Measurements from ENCODE around the gene THUMPD3. TPM values are rescaled to one million over a fixed set of nuclear protein-coding genes. Genes with fewer than 3 reads are reported as not detected.

THUMPD3 gene
- total RNA-seq, 1 donor, result 42.7 TPM

GRCh38 chr3:9412293-9412692, 49.4 kb downstream of the THUMPD3 start:
- Histone ChIP-seq H3K36me3 (ENCODE audit: insufficient read depth, low read length) (peaks cover 4% of the 10 kb centered on the region), H3K79me2 (ENCODE audit: insufficient read depth, low read length) (peaks cover 100% of the 10 kb centered on the region), H4K20me1 (ENCODE audit: insufficient read depth, low read length) (peaks cover 86% of the 10 kb centered on the region), H3K27me3 (ENCODE audit: insufficient read depth, low read length) (no peaks in the 10 kb centered on the region), H3K27ac (ENCODE audit: low read depth, low read length) (no peak overlapping the region), H2AFZ (ENCODE audit: low read length) (no peak overlapping the region), H3K4me1 (ENCODE audit: insufficient read depth, low read length) (peaks cover 6% of the 10 kb centered on the region), H3K4me3 (ENCODE audit: insufficient read depth, low read length) (no peak overlapping the region), H3K9me3 (ENCODE audit: low read depth, low read length) (no peaks in the 10 kb centered on the region), H3K4me2 (ENCODE audit: insufficient read depth, low read length) (no peak overlapping the region)
- TF ChIP-seq CTCF (IDR thresholded peaks at IDR 0.05; ENCODE audit: extremely low read depth, low read depth, low read length), result no peak
- no peak for DNase-seq (ENCODE audit: insufficient read length, low spot score, missing footprints)

DNA sequence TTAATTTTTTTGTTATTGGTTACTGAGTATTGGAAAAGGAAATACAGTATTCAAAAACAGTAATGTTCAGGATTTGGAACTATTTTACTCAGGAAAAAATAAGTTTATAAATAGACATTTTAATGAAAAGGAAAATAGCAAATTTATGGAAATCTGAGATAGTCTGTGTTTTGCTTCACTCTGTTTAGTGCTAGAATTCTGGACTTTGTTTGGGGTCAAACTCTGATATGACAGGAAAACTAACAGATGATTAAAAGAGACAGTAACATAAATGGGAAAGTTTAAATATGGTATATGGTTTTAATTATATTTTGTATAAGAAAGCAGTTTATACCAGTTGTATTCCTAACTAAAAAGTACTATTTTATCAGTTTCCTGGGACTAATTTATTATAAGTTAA, 52.0 kb downstream of the THUMPD3 start:
- DNase-seq (ENCODE audit: insufficient read length, low spot score, missing footprints), result no peak
- H3K36me3 ChIP-seq (ENCODE audit: insufficient read depth, low read length), result peaks cover 4% of the 10 kb centered on the region
- peaks cover 99% of the 10 kb centered on the region for H3K79me2 ChIP-seq (ENCODE audit: insufficient read depth, low read length)
- H2AFZ ChIP-seq (ENCODE audit: low read length), result no peak overlapping the region
- no peaks in the 10 kb centered on the region for H3K9me3 ChIP-seq (ENCODE audit: low read depth, low read length)
- H3K27ac ChIP-seq (ENCODE audit: low read depth, low read length), result peak overlapping the region; percentile 24
- no peak overlapping the region for H3K4me2 ChIP-seq (ENCODE audit: insufficient read depth, low read length)
- no peak for TF ChIP-seq CTCF (IDR thresholded peaks at IDR 0.05; ENCODE audit: extremely low read depth, low read depth, low read length)
- peaks cover 70% of the 10 kb centered on the region for H4K20me1 ChIP-seq (ENCODE audit: insufficient read depth, low read length)
- no peak overlapping the region for H3K4me3 ChIP-seq (ENCODE audit: insufficient read depth, low read length)
- no peaks in the 10 kb centered on the region for H3K27me3 ChIP-seq (ENCODE audit: insufficient read depth, low read length)
- H3K4me1 ChIP-seq (ENCODE audit: insufficient read depth, low read length), result peaks cover 4% of the 10 kb centered on the region

DNA sequence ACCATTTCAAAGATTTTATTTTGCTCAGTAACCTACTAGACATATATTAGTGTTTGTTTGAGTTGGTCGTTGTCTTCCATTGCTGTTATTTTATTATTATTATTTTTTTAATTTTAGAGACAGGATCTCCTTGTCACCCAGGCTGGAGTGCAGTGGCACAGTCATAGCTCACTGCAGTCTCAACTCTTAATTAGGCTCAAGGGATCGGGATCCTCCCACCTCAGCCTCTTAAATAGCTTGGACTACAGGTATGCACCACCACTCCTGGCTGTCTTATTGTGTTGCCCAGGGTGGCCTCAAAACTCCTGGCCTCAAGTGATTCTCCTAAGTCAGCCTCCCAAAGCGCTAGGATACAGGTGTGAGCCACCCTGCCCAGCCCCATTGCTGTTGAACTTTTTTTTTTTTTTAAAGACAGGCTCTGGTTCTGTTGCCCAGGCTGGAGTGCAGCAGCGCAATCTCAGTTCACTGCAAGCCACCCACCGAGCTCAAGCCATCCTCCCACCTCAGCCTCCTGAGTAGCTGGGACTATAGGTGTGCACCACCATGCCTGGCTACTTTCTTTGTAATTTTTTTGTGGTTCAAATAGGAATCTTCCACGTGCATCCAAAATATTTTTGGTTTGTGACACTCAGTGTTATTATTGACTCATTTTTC, 52.8 kb downstream of the THUMPD3 start:
- Histone ChIP-seq H3K4me2 (ENCODE audit: insufficient read depth, low read length) (no peak overlapping the region), H2AFZ (ENCODE audit: low read length) (no peak overlapping the region), H4K20me1 (ENCODE audit: insufficient read depth, low read length) (peaks cover 67% of the 10 kb centered on the region), H3K79me2 (ENCODE audit: insufficient read depth, low read length) (peaks cover 99% of the 10 kb centered on the region), H3K36me3 (ENCODE audit: insufficient read depth, low read length) (peaks cover 4% of the 10 kb centered on the region), H3K27ac (ENCODE audit: low read depth, low read length) (peak overlapping the region; percentile 20), H3K9me3 (ENCODE audit: low read depth, low read length) (no peaks in the 10 kb centered on the region), H3K4me3 (ENCODE audit: insufficient read depth, low read length) (no peak overlapping the region), H3K4me1 (ENCODE audit: insufficient read depth, low read length) (peaks cover 4% of the 10 kb centered on the region), H3K27me3 (ENCODE audit: insufficient read depth, low read length) (no peaks in the 10 kb centered on the region)
- no peak for TF ChIP-seq CTCF (IDR thresholded peaks at IDR 0.05; ENCODE audit: extremely low read depth, low read depth, low read length)
- DNase-seq (ENCODE audit: insufficient read length, low spot score, missing footprints), result no peak

DNA sequence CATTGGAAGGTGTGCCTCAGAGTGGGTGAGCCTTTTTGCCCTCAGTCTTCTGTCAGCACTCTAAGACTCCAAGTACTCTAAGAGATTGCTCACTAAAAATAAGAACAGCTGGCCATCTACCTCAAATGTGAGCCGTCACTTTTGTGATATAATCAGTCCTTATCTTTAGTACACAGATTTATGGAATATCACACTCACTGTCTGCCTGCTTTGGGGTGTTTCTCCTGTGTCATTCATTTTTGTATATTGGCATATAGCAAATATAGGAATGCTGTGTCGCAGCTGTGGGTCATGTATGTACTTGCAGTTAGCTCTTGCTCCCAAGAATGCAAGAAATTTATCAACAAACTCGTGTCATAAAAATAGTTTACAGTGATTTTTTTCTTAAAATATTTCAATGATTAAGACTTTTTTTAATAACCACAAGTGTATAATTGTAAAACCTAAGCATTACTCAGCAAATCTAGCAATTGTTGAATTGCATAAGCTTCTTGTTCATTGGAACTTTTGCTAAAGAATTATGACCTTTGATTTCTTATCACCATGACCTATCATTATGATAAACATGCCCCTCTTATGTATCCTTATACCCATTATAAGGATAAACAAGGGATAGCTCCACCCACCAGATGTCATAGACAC, 53.4 kb downstream of the THUMPD3 start:
- peaks cover 99% of the 10 kb centered on the region for H3K79me2 ChIP-seq (ENCODE audit: insufficient read depth, low read length)
- H3K4me2 ChIP-seq (ENCODE audit: insufficient read depth, low read length), result no peak overlapping the region
- H3K4me1 ChIP-seq (ENCODE audit: insufficient read depth, low read length), result peaks cover 10% of the 10 kb centered on the region
- no peak for DNase-seq (ENCODE audit: insufficient read length, low spot score, missing footprints)
- peaks cover 67% of the 10 kb centered on the region for H4K20me1 ChIP-seq (ENCODE audit: insufficient read depth, low read length)
- H3K36me3 ChIP-seq (ENCODE audit: insufficient read depth, low read length), result peaks cover 4% of the 10 kb centered on the region
- peak overlapping the region; percentile 20 for H3K27ac ChIP-seq (ENCODE audit: low read depth, low read length)
- no peaks in the 10 kb centered on the region for H3K9me3 ChIP-seq (ENCODE audit: low read depth, low read length)
- no peak overlapping the region for H2AFZ ChIP-seq (ENCODE audit: low read length)
- no peaks in the 10 kb centered on the region for H3K27me3 ChIP-seq (ENCODE audit: insufficient read depth, low read length)
- H3K4me3 ChIP-seq (ENCODE audit: insufficient read depth, low read length), result no peak overlapping the region
- TF ChIP-seq CTCF (IDR thresholded peaks at IDR 0.05; ENCODE audit: extremely low read depth, low read depth, low read length), result no peak

All from osteoblast (primary cell).